HG03196 (cell line): ENCODE data around the gene MAPKAPK3.
"Not testable (repeated sequence)": the region's sequence is repeated elsewhere in the genome, so short reads cannot be mapped to it uniquely, and the experiment has no call there.

Experiments used
- ATAC-seq: cut with Tn5 transposase; IDR thresholded peaks from one replicate; pipeline ENCODE4 v1.9.1; 2021; ENCODE audit not compliant: unreplicated experiment

MAPKAPK3 gene

GRCh38 chr3:50687127-50687751 is 70.3 kb downstream of the MAPKAPK3 start:
- no peak for ATAC-seq

- ATAC-seq: no peak
Observed at GRCh38 chr3:50687916-50688315, 71.0 kb downstream of the MAPKAPK3 start.

GRCh38 chr3:50688602-50689001 is 71.7 kb downstream of the MAPKAPK3 start:
- not testable (repeated sequence) for ATAC-seq

GRCh38 chr3:50689558-50689957 is 72.6 kb downstream of the MAPKAPK3 start:
- ATAC-seq: no peak

- ATAC-seq: no peak
Observed at GRCh38 chr3:50695031-50695430, 78.1 kb downstream of the MAPKAPK3 start.

- ATAC-seq: no peak
Observed at GRCh38 chr3:50696276-50696675, 79.3 kb downstream of the MAPKAPK3 start.

GRCh38 chr3:50698269-50698668 is 81.3 kb downstream of the MAPKAPK3 start:
- ATAC-seq: no peak
